NCI-H748 treated with DMSO at 0.1 percent for 48 hours (cell line): Measurements from ENCODE around the gene ZGPAT.
A peak's percentile ranks its signal among the peaks of the same experiment; 100 is the strongest.
"Not testable (repeated sequence)": the region's sequence is repeated elsewhere in the genome, so short reads cannot be mapped to it uniquely, and the experiment has no call there.

ENCODE experiments used
- DNase-seq: peaks from one replicate; lab custom pipeline; 2025; lab: John Stamatoyannopoulos, UW

The ZGPAT gene

GRCh38 chr20:63703471-63703975, 4.3 kb upstream of the ZGPAT start:
- no peak for DNase-seq

- no peak for DNase-seq
Measured at GRCh38 chr20:63703976-63704748, 3.7 kb upstream of the ZGPAT start.

GRCh38 chr20:63704749-63705117, 3.1 kb upstream of the ZGPAT start:
- no peak for DNase-seq

GRCh38 chr20:63705232-63706026, 2.4 kb upstream of the ZGPAT start:
- DNase-seq: no peak

GRCh38 chr20:63706027-63706695, 1.7 kb upstream of the ZGPAT start:
- DNase-seq: no peak

- DNase-seq: peak; percentile 1
Measured at GRCh38 chr20:63706852-63707557, 834 bp upstream of the ZGPAT start.

GRCh38 chr20:63708301-63709148, 686 bp downstream of the ZGPAT start:
- peak; percentile 0 for DNase-seq

GRCh38 chr20:63709149-63709527, 1.3 kb downstream of the ZGPAT start:
- DNase-seq: no peak

GRCh38 chr20:63711085-63711645, 3.3 kb downstream of the ZGPAT start:
- no peak for DNase-seq

GRCh38 chr20:63712191-63712590, 4.4 kb downstream of the ZGPAT start:
- DNase-seq: no peak

- no peak for DNase-seq
Measured at GRCh38 chr20:63714858-63715257, 7.0 kb downstream of the ZGPAT start.

GRCh38 chr20:63718996-63719395, 11.2 kb downstream of the ZGPAT start:
- no peak for DNase-seq

- not testable (repeated sequence) for DNase-seq
Measured at GRCh38 chr20:63722967-63723622, 15.3 kb downstream of the ZGPAT start.

- DNase-seq: not testable (repeated sequence)
Measured at GRCh38 chr20:63730189-63730733, 22.4 kb downstream of the ZGPAT start.

GRCh38 chr20:63731410-63731809, 23.6 kb downstream of the ZGPAT start:
- no peak for DNase-seq

GRCh38 chr20:63732118-63733095, 24.6 kb downstream of the ZGPAT start:
- DNase-seq: no peak

GRCh38 chr20:63733117-63733516, 25.3 kb downstream of the ZGPAT start:
- DNase-seq: no peak

- DNase-seq: no peak
Measured at GRCh38 chr20:63733579-63734081, 25.8 kb downstream of the ZGPAT start.
